ENCODE results near the gene ATP2C1. TPM values are rescaled to one million over a fixed set of nuclear protein-coding genes. Genes with fewer than 3 reads are reported as not detected.

The ATP2C1 gene
- total and polyA plus RNA-seq, 2 donors from 2014 or later, result 46.8 to 102 TPM

DNA sequence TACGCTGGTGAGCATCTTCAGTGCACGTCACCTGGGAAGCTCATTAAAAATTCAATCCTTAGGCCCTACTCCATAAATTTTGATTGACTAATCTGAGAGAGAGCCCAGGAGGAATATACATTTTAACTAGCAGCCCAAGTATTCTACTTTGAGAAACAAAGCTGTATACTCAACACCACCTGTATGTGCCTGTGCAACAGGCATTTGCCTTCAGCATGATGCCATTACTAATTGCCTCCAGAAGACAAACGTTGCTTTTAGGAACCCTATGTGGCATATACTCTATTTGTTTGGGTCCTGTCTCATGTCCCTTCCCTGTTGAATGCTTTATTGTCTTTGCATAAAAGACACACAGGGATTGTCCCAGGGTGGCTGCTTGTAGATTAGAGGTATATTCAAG, 125.1 kb downstream of the ATP2C1 start:
- Histone ChIP-seq H3K36me3 (ENCODE audit: control insufficient read depth in 2 of 3, insufficient read depth in 3 of 3, low read length in 3 of 3) (peaks cover 10 to 32% (median 12%) of the 10 kb centered on the region in 3 donors), H3K9ac (ENCODE audit: low read length in 3 of 3) (no peak overlapping the region), H3K27ac (ENCODE audit: low read depth in 2 of 2, low read length in 2 of 2) (no peak overlapping the region), H3K4me3 (ENCODE audit: low read length in 3 of 3) (no peak overlapping the region), H3K9me3 (ENCODE audit: control insufficient read depth in 2 of 3, insufficient read depth in 1 of 3, low read length in 3 of 3) (no peaks in the 10 kb centered on the region), H3K27me3 (ENCODE audit: control insufficient read depth, insufficient read depth, low read length) (no peaks in the 10 kb centered on the region), H3K4me1 (ENCODE audit: control insufficient read depth in 2 of 3, insufficient read depth in 2 of 3, low read depth in 1 of 3, low read length in 3 of 3) (no peaks in the 10 kb centered on the region)
- no peak for DNase-seq
- FAIRE-seq, result no peak
- TF ChIP-seq, protein P1, sequence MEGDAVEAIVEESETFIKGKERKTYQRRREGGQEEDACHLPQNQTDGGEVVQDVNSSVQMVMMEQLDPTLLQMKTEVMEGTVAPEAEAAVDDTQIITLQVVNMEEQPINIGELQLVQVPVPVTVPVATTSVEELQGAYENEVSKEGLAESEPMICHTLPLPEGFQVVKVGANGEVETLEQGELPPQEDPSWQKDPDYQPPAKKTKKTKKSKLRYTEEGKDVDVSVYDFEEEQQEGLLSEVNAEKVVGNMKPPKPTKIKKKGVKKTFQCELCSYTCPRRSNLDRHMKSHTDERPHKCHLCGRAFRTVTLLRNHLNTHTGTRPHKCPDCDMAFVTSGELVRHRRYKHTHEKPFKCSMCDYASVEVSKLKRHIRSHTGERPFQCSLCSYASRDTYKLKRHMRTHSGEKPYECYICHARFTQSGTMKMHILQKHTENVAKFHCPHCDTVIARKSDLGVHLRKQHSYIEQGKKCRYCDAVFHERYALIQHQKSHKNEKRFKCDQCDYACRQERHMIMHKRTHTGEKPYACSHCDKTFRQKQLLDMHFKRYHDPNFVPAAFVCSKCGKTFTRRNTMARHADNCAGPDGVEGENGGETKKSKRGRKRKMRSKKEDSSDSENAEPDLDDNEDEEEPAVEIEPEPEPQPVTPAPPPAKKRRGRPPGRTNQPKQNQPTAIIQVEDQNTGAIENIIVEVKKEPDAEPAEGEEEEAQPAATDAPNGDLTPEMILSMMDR (IDR thresholded peaks at IDR 0.05; ENCODE audit: borderline replicate concordance, extremely low read depth, insufficient read depth), result no peak
- intact Hi-C loops (cut with DNase I), result no loop called here

DNA sequence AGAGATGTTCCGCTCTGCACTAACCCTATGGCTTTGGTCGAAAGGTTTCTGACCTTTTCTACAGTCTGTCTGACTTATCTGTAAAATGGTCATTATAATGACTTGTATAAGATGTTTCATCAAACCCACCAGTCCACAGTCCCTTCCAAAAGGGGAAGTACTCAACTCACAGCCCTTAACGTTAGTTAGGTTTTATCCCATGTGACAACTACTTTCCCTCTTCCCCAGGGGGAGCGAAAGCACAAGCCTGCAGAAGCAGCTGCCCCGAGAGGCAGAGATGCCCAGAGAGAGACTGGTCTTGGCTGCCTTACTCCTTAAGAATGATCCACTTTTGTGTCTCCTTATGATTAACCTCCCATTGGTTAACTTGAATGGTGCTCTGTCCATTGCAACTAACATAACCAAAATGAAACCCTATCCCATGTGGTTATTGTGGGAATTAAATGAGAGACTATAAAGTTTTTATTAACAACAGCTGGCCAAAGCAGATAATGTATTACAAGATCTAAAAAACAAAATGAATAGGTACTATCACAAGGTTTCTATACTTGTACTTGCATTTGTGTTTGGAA, 126.3 kb downstream of the ATP2C1 start:
- H3K4me1 ChIP-seq (ENCODE audit: control insufficient read depth in 2 of 3, insufficient read depth in 2 of 3, low read depth in 1 of 3, low read length in 3 of 3), result peaks cover 0 to 3% (median under 1%) of the 10 kb centered on the region in 3 donors
- FAIRE-seq, result no peak
- intact Hi-C loops (cut with DNase I), result no loop called here

DNA sequence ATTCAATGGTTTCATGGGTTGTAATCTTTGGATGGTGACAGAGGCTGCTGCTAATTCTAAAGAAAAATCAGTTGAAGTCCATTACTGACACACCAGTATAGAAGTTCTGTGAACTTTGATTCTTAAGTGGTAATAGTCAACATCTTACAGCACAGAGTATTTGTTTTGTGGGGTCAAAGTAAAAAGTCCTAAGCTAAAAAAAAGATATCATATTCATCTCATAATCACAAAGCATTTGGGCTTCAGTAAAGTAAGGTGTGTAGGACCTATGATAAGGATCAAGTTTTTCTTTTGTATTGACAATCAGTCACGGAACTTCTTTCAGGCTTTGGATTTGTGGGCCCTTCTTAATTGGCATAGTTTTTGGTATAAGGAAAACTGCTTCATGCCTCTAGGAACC, 131.7 kb downstream of the ATP2C1 start:
- H3K4me1 ChIP-seq (ENCODE audit: control insufficient read depth in 2 of 3, insufficient read depth in 2 of 3, low read depth in 1 of 3, low read length in 3 of 3), result peaks cover 3 to 13% (median 5%) of the 10 kb centered on the region in 3 donors
- FAIRE-seq (no peak), DNase-seq (no peak)
- H3K4me3 ChIP-seq (ENCODE audit: low read length in 3 of 3), result peak overlapping the region in 2 of 3 donors; percentile 89 to 96
- TF ChIP-seq, protein P1 (IDR thresholded peaks at IDR 0.05; ENCODE audit: borderline replicate concordance, extremely low read depth, insufficient read depth), result no peak
- H3K9me3 ChIP-seq (ENCODE audit: control insufficient read depth in 2 of 3, insufficient read depth in 1 of 3, low read length in 3 of 3), result no peaks in the 10 kb centered on the region
- no peak overlapping the region for H3K27ac ChIP-seq (ENCODE audit: low read depth in 2 of 2, low read length in 2 of 2)
- peak overlapping the region in 1 of 3 donors; percentile 89 for H3K9ac ChIP-seq (ENCODE audit: low read length in 3 of 3)
- intact Hi-C loops (cut with DNase I), result no loop called here
- no peaks in the 10 kb centered on the region for H3K27me3 ChIP-seq (ENCODE audit: control insufficient read depth, insufficient read depth, low read length)
- peaks cover 0 to 5% (median 3%) of the 10 kb centered on the region in 3 donors for H3K36me3 ChIP-seq (ENCODE audit: control insufficient read depth in 2 of 3, insufficient read depth in 3 of 3, low read length in 3 of 3)

More for the DNA sequence above, 126.3 kb downstream of the ATP2C1 start:
- Histone ChIP-seq H3K27me3 (ENCODE audit: control insufficient read depth, insufficient read depth, low read length) (no peaks in the 10 kb centered on the region), H3K36me3 (ENCODE audit: control insufficient read depth in 2 of 3, insufficient read depth in 3 of 3, low read length in 3 of 3) (peaks cover 10 to 20% (median 11%) of the 10 kb centered on the region in 3 donors), H3K27ac (ENCODE audit: low read depth in 2 of 2, low read length in 2 of 2) (no peak overlapping the region), H3K9me3 (ENCODE audit: control insufficient read depth in 2 of 3, insufficient read depth in 1 of 3, low read length in 3 of 3) (no peaks in the 10 kb centered on the region), H3K9ac (ENCODE audit: low read length in 3 of 3) (no peak overlapping the region), H3K4me3 (ENCODE audit: low read length in 3 of 3) (no peak overlapping the region)
- no peak for DNase-seq
- TF ChIP-seq, protein P1 (IDR thresholded peaks at IDR 0.05; ENCODE audit: borderline replicate concordance, extremely low read depth, insufficient read depth), result no peak

Measured in kidney (tissue), 14 donors.